ENCODE measurements around the gene PITX1. TPM values are rescaled to one million over a fixed set of nuclear protein-coding genes. Genes with fewer than 3 reads are reported as not detected.

PITX1 gene
- 0.25 and 0.78 TPM in 2 replicates for total RNA-seq

GRCh38 chr5:135033901-135034235, at the start of gene PITX1:
Gene PITX1 (minus strand): TSS chr5:135034228. CDS start chr5:135033881, 347 bp downstream.

Other genes starting within 250 kb of the PITX1 start
- gene C5orf24, start 188.3 kb downstream of the PITX1 start, total RNA-seq, result 35.0 and 39.4 TPM in 2 replicates
- gene TXNDC15, start 159.9 kb downstream of the PITX1 start, total RNA-seq, result 64.7 and 102 TPM in 2 replicates
- 3.3 TPM in 2 replicates for gene PCBD2, start 129.1 kb downstream of the PITX1 start, total RNA-seq
- gene CATSPER3, start 66.3 kb downstream of the PITX1 start, total RNA-seq, result not detected in 2 replicates

Measured in cardiac ventricle fibroblast (primary cell).